Keratinocyte (primary cell): ENCODE results near the gene IGF1R.

Experiments
- EZH2 ChIP-seq: IDR thresholded peaks from one replicate; pipeline ENCODE4 v1.6.1; 2012; ENCODE audit warnings: inconsistent platforms, mild to moderate bottlenecking, low read length, moderate library complexity
- TF ChIP-seq, protein P1 (sequence below), 3 experiments: IDR thresholded peaks in 1 of 3; conservative IDR thresholded peaks in 1 of 3; optimal IDR thresholded peaks in 1 of 3; 2 replicates in 2 of 3; 3 replicates in 1 of 3; pipeline versions ENCODE3 to v1.5.1; 2011; ENCODE audit warnings: low read length in 3 of 3, mild to moderate bottlenecking in 3 of 3, moderate library complexity in 2 of 3, control low read depth in 1 of 3, inconsistent platforms in 1 of 3; ENCODE audit not compliant: insufficient read depth in 2 of 3; ENCODE audit errors: extremely low read depth in 1 of 3

DNA sequence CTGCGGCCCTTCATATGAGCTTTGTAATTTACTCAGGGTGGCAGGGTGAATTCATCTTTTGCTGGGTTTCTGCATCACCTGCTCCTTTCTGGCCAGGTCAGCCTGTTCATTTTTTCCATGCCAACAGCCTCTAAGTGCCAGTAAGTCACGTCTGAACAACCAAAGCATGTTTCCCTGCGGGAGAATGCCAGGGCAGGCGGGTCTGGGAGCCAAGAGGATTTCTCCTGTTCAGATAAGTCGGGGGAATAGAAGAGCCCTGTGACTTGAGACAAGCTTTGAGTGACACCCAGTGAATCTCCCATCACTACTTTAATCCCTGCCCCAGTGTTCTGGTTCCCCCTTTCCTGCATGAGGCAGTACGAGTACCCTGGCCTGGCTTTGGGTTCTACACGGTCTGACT lies 206.2 kb downstream of the IGF1R start:
- TF ChIP-seq, protein P1, sequence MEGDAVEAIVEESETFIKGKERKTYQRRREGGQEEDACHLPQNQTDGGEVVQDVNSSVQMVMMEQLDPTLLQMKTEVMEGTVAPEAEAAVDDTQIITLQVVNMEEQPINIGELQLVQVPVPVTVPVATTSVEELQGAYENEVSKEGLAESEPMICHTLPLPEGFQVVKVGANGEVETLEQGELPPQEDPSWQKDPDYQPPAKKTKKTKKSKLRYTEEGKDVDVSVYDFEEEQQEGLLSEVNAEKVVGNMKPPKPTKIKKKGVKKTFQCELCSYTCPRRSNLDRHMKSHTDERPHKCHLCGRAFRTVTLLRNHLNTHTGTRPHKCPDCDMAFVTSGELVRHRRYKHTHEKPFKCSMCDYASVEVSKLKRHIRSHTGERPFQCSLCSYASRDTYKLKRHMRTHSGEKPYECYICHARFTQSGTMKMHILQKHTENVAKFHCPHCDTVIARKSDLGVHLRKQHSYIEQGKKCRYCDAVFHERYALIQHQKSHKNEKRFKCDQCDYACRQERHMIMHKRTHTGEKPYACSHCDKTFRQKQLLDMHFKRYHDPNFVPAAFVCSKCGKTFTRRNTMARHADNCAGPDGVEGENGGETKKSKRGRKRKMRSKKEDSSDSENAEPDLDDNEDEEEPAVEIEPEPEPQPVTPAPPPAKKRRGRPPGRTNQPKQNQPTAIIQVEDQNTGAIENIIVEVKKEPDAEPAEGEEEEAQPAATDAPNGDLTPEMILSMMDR (optimal IDR thresholded peaks at IDR 0.05 in 1 of 3, IDR thresholded peaks at IDR 0.05 in 1 of 3, conservative IDR thresholded peaks at IDR 0.05 in 1 of 3; ENCODE audit: extremely low read depth in 1 of 3, insufficient read depth in 2 of 3, low read length in 3 of 3) = no peak
- TF ChIP-seq EZH2 = no peak
